GM21367 (cell line): ENCODE results near the gene POLRMT.
A peak's percentile ranks its signal among the peaks of the same experiment; 100 is the strongest.

ENCODE experiments used
- ATAC-seq: cut with Tn5 transposase; IDR thresholded peaks from one replicate; pipeline ENCODE4 v1.9.1; 2021; ENCODE audit not compliant: unreplicated experiment

POLRMT gene

DNA sequence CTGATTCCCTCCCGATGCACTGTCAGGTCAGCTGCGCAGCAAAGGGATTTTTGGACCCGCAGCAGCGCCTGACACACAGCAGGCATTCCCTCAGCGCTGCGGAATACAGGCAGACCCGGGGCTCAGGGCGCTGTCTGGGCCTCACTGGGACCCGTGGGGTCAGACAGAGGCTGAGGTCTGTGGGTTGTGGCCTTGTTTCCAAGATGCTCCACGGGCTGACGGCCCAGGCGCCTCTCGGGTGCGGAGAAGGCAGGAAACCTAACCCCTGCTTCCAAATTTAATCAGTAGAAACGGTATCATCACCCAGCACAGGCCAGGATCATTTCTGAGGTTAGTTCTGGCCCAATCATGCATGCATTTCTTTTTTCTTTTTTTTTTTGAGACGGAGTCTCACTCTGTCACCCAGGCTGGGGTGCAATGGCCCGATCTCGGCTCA is 30.4 kb upstream of the POLRMT start:
- no peak for ATAC-seq

DNA sequence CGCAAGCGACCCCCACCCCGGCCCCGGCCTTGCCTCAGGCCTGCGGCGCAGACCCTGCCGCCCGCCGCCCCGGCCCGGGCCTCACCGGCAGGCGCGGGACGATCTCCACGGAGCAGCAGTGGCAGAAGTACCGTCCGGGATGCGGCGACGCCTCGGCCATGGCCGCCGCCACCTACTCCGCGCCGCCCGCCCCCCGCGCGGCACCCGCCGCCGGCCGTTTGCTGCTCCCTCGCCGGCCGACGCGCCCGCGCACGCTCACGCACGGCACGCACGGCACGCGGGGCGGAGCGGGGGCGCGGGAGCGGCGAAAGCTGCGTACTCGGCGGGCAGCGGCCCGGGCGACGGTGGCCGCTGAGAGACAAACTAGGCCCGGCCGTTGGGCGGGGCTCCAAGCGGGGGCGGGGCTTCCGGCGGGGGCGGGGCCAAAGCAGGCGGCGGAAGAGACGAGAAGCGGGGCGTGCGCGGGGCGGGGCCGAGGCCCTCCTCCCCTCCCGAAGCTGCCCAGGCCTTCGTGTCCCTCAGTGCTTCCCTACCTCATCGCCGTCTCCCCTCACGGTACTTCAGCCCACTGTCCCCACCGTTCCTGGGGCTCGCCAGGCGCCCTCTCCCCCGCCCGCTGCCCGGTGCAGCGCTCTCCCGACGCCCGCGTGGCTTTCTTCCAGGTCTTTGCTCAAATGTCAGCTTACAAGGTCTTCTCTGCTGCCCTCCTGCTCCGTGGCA is 29.8 kb upstream of the POLRMT start, which contains the start of gene RNF126:
Gene RNF126, minus strand, starts transcription at position 253 of the 720 bp plus-strand sequence. Its CDS starts 93 bp downstream, at position 160.
- peak; percentile 40 for ATAC-seq

DNA sequence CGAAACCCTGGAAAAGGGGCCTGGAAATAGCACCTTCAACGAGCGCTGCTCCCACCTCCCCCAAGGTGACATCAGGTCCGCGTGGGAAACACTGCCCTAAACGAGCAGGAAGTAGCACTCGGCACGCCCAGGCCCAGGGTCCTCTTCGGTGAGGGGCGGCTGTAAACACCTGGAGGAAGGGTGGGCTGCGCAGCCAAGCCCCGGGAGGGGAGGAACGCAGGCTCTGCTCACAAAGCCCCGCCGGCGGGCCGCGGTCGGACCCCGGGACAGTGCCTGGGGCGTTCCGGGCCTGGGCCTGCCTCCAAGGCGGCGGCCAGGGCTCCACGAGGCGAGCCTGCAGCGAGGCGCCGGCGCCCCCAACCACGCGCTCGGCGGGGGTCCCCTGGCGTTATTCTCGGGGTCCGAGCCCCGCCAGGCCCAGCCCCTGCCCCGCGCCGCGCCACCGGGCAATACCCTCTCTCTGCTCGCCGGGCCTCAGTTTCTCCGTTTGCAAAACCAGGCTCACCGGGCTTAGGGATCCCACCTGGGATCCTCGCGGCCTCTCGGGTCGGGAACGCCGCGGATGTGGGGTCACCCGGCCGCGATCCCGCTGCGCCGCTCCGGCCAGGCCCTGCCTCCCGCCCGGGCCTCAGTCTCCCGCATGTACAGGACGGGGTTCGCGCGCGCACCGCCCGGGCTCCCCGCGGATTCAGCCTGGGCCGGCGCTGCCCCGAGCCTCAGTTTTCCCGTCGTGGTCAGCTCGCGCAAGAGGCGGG is 29.0 kb upstream of the POLRMT start:
- no peak for ATAC-seq

DNA sequence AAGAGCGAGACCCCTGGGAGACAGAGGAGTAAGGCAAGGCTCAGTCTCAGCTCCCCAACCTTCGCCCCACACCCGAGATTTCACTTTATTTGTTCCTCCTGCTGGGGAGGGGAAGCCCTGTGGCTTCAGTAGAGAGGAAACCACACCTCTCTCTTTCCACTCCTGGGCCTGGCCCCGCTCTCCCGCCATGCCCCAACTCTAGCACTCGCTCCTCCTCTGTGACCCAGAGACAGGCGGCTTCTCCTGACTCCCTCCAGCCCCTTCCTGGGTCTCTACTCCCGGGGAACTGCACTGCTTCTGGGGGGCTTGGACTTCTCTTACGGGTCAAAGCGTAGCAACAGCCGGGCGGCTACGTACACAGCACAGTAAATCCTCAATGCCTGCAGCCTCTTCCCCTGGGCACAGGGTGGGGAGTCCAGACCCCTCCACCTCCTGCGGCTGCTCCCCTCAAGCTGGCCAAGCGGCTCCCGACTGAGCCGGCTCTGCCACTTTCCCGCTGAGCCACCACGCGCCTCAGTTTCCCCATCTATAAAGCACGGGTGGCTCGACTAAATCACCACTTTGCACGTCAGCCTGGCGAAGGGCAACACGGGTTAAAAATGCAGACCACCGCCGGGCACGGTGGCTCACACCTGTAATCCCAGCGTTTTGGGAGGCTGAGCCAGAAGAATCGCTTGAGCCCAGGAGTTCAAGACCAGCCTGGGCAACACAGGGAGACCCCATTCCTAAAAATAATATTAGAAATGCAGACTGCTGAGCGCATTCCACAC is 28.3 kb upstream of the POLRMT start:
- peak; percentile 28 for ATAC-seq

DNA sequence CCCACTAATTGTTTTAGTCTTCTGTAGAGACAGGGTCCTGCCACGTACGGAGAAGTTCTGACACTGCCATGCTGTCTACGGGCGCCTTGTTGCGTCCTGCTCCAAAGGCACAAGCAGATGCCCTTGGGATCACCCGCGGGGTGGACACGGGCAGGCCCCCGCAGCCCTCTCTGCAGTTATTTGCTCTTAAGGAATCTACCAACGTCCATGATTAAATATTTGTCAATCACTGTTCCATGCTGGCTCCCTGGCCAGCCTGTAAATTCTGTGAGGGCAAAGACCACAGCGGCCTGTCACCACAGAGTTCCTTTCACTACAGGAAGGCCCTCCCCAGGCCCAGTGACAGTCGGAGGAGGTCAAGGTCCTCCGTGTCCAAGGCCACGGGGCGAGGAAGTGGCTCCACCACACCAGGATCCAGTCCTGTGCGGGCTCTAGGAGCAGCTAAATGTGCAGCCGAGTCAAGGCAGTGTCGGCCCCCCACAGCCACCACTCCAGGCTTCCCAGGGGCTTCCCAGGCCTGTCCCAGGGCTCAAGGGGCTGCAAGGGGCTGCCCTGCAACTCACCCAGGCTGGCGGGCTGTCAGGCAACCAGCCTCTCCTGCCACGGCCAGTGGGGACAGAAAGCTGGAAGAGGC is 27.6 kb upstream of the POLRMT start:
- ATAC-seq = no peak

DNA sequence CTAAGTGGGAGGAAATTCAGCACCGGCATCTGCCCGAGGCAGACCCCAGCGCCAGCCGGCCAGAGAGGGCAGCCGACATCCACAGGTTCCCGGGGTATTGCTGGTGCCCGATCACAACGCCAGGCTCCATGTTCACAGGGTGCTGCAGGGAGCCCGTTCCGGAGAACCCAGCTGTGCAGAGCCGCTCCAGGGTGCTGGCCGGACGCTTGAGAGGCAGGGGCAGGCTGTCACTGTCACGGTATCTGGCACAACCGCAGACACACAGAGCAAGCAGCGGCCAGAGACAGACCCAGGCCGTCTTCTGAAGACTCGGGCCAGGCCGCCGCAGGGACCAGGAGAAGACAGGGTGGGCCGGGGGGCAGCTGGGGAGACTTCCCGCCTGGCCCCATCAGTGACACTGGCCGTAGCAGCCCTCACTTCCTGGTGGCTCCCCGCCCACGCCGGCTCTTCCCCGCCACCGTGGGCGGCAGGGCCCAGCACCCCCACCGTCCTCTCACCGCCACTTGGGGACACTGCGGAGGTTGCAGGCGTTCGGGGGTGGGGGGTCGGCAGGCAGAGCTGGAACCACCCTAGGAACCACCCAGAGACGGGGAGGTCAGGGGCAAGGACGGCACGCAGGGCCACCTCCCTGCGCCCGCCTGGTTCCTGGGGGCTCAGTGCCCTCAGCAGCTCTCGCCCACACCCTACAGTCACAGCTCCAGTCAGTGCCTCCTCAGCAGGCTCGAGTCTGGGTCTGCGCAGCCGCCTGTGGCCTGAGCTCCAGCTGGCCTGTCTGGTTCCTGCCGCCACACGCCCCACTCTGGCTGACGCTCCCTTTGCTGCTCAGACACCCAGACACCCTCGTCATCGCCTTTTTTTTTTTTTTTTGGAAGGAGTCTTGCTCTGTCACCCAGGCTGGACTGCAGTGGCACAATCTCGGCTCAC is 25.8 kb upstream of the POLRMT start:
- no peak for ATAC-seq

DNA sequence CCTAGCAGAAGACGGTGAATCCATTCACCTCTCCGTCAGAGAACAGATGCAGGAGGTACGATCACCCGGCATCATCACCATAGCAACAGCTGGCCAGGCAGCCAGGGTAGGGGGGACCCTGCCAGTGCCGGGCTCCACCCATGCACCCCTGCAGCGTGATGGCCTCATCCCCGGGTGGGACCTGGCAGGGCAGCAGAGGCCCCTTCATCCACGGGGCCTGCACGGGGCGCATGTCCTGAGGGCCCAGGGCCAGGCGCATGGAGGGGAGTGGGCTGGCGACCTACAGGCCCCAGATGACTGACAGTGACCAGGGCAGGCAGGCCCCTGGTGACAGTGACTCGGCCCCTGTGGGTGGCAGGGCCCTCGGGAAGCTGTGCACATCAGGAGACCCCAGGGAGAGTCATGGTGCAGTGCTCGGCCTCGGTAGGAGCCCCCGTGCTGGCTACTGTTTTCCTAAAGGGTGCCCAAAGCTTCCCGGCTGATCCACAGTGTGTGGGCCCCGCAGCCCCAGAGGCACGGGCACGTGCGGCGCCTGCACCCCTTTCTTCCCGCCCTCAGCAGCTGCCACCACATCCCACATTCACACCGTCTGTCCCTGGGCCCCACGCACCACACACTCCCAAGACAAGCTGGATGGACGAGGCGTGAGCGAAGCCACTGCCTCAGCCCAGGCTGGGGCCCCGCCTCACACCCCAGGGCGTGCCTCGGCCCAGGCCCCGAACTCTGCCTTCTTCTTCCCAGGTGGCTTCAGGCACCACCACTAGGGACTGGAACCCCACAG is 24.9 kb upstream of the POLRMT start:
- no peak for ATAC-seq

DNA sequence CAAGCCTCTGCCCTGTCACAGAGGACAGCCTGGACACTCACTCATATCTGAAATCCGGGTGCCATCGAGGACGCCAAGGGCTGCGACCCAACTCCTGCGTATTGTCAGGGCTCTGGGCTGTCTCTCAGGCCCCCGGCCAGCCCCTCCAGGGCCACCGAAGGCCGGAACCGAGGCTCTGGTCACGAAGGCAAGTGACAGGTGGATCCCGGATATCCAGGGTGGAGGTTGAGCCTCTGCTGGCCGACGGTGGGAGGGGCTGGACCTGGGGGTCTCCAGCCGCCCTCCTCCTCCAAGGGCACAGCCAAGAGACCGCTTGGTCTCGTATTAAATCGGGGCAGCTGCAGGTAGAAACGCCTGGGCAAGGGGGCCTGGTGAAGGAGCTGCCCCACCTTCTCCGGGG is 24.3 kb upstream of the POLRMT start:
- ATAC-seq = no peak

DNA sequence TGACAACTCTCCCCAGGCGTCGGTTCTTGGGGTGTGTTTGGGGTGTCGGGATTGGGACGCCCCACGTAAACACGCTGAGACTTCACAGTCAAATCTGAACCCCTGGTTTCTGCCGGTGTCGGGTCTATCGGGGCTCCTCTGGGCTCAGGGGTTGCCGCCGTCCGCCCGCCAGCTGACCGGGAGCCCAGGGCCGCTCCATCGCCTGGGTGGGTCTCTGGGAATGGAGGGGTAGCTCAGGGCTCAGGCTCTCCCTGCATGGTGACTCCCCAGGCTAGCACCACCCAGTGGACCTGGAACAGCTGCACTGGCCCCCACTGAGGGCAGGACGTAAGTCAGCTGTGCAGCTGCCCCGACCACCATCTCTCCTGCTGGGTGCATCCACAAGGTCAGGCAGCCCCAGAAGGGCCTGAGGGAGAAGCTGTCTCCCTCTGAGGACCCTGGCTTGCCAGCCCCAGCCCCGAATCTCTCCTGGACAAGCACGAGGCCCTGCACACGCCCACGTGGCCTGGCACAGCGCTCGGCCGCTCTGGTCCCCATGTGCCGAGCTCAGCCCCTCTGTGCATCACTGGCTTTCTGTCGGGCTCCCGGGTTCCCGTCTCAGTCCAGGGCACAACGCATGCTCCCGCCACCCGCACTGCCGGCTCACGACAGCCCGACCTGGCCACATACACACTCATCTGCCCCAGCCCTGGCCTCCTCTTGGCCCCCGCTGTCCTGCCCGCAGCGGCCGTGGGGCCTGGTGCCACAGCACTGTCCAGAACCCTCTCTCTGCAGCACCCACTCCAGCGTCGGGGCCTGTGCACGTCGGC is 23.6 kb upstream of the POLRMT start:
- no peak for ATAC-seq

DNA sequence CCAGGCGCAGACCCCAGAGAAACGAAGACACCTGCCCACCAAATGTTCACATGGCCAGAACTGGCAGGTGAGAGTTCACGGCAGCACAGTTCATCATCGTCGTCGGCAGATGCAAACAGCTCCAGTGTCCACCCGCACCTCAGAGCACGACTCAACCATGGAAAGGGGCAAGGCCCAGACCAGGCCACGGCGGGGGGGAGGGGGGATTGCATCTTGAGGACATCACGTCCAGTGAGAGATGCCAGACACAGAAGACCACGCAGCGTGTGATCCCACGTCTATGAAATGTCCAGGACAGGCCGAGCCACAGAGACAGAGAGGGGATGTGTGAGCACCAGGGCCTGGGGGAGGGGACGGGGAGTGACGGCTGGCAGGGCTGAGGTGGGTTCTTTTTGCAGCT is 22.4 kb upstream of the POLRMT start:
- ATAC-seq = no peak

DNA sequence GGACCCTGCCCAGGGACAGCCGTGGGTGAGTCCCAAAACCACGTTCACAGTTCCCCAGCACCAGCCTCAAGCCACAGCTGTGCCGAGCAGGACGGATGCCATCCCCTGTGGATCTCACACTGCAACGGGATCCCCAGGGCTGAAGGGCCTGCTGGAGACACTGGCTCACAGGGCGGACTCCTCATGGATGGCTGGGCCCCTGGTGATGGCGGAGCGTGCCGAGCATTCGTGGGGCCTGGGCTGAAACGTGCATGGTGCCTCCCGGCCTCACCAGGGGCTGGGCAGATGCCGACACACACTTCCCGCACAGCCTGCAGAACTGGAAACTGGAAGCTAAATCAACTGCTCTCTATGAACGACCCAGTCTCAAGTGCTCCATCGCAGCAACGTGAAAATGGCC is 20.1 kb upstream of the POLRMT start:
- no peak for ATAC-seq

DNA sequence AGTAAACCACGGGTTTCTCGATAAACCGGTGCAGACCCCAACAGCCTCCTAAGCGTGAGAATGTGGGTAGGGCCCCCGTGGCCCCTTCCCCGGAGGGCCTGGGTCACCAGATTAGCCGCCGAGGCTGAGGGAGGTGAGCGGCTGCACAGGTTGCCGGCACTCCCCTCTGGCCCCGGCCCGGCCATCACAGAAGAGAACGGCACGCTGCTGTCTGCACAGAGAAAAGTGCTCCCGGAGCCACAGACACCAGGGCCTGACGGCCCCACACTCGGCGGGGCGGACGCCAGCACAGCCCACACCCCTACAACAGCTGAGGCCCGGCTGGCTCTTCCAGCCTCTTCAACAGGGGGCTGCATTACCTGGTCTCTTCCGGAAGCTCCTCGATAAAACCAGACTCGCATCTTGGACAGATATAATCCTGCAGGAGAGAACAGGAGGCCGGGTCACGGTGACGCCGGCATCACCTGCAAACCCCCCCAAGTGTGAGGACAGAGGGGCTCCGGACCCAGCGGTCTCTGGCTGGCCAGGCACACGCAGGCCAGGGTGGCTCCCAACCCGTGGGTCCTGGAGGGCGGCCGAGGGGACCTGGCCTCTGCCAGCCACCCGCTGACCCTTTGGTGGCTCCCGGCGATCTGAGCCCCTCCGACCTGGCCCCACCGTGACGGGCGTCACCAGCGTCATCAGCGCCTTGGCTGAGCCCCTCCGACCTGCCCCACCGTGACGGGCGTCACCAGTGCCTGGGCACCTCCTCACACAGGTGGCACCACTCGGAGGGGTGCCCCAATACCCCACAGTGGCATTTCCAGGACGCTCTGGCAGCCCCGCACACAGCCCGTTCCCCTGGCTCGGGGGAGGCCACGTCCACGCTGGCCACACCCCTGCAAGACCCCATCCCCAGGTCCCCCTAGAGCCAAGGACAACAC is 19.4 kb upstream of the POLRMT start:
- ATAC-seq = no peak

DNA sequence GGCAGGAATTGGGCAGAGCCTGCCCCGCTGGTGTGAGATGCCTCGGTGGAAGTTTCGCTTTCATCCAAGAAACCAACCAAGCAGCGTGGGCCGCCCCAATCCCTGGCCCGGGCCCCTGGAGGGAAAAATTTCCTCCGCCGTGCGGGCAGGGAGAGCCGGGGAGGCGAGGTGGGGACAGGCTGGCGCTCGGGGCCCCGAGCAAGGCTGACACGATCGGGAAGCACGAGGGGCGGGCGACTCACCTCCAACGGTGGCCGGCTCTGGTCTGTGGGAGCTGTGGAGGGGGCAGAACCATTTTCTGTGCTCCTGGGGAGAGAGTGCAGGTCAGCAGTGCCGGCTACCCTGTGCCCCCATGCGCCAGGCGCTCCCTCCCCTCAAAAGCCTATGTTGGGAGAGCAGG is 18.7 kb upstream of the POLRMT start:
- no peak for ATAC-seq

DNA sequence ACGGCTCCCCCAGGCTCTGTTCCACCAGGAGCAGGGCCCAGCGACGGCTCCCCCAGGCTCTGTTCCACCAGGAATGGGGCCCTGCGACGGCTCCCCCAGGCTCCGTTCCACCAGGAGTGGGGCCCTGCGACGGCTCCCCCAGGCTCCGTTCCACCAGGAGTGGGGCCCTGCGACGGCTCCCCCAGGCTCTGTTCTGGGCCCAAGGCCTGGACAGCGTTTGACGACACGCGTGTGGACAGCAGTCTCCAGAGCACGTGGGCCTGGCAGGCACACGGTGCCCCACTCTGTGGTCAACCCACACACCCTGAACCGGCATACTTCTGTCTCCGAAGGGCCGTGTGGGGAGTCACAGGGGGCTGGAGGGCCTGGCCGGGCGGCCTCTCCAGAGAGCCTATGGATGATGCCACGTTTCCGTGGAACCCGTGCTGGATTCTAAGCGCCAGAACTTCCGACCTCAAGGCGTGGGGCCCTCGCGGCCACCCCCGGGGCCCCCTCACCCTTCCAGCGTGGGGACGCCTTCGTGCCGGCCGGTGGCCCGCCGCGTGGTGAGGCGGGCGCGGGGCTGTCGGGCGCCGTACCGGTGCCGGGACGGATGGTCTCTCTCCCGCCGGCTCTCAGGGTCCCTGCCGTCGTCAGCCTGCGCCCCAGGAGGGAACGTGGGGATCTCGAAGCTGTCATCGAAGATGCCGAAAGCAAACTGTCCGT is 17.9 kb upstream of the POLRMT start:
- ATAC-seq = no peak

DNA sequence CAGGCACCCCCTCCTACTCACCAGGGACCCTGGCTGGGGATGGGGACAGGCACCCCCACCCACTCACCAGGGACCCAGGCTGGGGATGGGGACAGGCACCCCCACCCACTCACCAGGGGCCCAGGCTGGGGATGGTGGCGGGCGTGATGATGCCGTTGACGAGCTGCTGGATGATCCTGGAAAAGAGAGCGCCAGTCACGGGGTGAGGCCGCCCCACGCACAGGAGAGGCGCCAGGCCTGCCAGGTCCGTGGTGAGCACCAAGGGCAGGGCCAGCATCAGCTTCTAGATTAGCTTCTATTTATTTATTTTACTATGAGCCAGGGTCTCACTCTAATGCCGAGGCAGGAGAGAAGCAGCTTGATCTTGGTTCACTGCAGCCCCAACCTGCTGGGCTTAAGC is 16.8 kb upstream of the POLRMT start:
- no peak for ATAC-seq

DNA sequence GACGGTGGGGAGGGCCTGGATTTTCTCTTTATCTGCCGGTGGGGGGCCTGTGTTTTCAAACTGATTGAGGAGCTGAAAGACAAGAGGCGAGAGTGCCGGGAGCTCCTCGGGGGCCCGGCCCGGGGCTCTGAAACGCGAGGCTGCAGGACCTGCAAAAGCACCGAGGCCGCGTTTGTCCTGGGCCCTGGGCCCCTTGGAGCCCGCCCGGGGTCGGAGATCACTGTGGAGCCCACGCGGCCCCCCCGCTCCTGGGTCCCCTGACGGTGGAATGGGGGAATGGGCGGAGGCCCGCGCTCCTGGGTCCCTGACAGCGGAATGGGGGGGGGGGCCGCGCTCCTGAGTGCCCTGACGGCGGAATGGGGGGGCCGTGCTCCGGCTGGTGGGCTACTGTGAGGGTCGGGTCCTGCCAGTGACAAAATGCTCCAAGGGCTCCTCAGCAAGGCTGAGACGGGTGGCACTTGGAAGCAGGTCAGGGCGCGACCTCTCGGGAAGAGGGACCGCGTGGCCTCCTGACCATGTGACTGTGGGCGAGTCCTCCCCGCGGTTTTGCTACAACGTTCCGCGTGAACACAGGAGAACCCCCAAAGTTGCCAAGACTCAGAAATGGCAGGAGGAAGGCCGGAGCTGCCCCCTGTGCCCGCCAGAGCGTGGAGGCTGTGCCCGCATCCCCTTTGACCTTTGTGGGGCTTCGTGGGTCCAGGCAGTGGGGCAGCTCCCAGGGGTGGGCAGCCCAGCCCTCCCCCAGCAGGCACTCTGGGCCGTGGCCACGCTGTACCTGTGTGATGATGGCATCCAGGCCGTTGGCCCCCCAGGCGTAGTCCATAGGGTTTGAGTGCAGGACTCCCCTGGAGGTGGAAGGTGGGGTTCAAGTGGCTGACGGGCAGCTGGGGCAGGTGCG is 15.8 kb upstream of the POLRMT start:
- no peak for ATAC-seq
